Measurements from ENCODE around the gene ZNF483.

Gene ZNF483

DNA sequence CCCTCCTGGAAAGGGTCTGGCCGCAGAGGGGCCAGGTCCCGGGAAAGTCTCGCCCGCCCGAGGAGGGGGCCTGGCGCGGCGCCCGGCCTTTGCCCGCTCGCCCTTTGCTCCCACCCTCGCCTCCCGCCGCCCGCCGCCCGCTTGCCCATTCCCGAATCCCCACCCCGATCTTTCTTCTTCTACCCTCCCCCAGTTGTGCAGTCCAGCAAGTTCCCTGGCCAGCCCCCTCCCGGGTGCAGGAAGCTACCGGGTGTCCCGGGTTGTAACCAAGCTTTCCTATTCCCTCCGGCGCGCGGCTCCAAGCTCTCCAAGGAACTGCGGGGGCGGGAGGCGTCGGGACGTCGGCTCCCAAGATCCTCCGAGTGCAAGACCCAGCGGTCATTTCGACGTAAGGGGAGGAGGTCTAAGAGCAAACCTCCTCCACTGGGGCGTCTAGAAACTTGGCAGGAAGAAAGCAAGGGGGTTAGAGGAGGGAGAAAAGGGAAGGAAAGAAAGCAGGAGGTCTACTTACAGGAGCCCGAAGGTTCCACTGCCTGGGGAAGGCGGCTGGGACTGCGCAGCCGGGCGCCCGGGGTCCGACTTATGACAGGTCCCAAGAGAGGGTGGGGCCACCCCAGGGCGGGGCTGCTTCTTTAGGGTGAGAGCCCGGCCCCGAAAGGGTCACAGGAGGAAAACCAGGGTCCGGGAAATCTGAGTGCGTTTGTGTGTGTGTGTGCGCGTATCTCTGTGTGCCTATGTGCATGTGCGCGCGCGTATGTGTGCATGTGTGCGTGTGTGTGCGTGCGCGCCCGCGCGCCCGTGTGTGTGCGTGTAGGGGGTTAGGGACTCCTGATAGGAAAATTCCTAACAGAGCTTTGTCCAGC lies 74.3 kb downstream of the ZNF483 start, which contains the start of gene PTGR1:
Gene PTGR1, minus strand, starts transcription at position 556 of the 863 bp plus-strand sequence. CDS start 2,225 bp downstream, outside the sequence.
- H3K36me3 ChIP-seq (ENCODE audit: insufficient read depth, low read length) = no peaks in the 10 kb centered on the region
- TF ChIP-seq EZH2 (IDR thresholded peaks at IDR 0.05; ENCODE audit: borderline replicate concordance, low read length) = no peak
- TF ChIP-seq, protein P1, sequence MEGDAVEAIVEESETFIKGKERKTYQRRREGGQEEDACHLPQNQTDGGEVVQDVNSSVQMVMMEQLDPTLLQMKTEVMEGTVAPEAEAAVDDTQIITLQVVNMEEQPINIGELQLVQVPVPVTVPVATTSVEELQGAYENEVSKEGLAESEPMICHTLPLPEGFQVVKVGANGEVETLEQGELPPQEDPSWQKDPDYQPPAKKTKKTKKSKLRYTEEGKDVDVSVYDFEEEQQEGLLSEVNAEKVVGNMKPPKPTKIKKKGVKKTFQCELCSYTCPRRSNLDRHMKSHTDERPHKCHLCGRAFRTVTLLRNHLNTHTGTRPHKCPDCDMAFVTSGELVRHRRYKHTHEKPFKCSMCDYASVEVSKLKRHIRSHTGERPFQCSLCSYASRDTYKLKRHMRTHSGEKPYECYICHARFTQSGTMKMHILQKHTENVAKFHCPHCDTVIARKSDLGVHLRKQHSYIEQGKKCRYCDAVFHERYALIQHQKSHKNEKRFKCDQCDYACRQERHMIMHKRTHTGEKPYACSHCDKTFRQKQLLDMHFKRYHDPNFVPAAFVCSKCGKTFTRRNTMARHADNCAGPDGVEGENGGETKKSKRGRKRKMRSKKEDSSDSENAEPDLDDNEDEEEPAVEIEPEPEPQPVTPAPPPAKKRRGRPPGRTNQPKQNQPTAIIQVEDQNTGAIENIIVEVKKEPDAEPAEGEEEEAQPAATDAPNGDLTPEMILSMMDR (IDR thresholded peaks at IDR 0.05; ENCODE audit: low read length) = no peak
- no peaks in the 10 kb centered on the region for H4K20me1 ChIP-seq (ENCODE audit: insufficient read depth, low read length)
- no peaks in the 10 kb centered on the region for H3K79me2 ChIP-seq (ENCODE audit: insufficient read depth, low read length)
- 0 out of 2 replicates have a peak, but pooled peaks cover 8% of the 10 kb centered on the region for H3K27me3 ChIP-seq (ENCODE audit: insufficient read depth, low read length)
- H3K27ac ChIP-seq (ENCODE audit: low read depth, low read length, poor library complexity, severe bottlenecking) = no peak within 1 kb of the TSS
- H2AFZ ChIP-seq (ENCODE audit: low read length) = no peak within 1 kb of the TSS
- H3K9me2 ChIP-seq (ENCODE audit: low read depth, low read length) = no peaks in the 10 kb centered on the region
- H3F3A ChIP-seq (ENCODE audit: insufficient read depth, low read length) = no peaks in the 10 kb centered on the region
- no peaks in the 10 kb centered on the region for H3K9me3 ChIP-seq (ENCODE audit: low read length)
- peaks cover 18% of the 10 kb centered on the region for H3K4me1 ChIP-seq (ENCODE audit: insufficient read depth, low read length, severe bottlenecking)
- peak within 1 kb of the TSS; percentile 70 for H3K4me2 ChIP-seq (ENCODE audit: low read length)
- peak within 1 kb of the TSS; percentile 52 for H3K4me3 ChIP-seq (ENCODE audit: low read depth, low read length, poor library complexity, severe bottlenecking)
- no peak within 1 kb of the TSS for H3K9ac ChIP-seq (ENCODE audit: low read length)

DNA sequence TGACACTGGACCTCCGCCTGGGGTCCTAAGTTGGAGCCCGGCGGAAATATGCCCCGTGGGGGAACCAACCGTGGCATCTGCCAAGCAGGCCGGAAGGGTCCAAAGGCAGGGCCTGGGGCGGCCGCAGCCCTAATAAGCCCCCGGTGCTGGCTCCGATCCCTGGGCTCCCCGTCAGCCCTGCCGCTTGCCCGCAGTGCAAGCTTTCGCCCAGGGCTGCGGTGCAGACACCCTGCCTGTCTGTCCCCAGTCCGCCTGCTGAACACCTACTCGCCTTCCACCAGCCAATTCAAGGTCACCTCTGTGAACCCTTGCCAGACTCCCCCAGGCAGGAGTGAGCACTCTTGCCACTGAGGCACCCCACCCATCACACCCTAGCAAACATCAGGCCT lies 75.0 kb downstream of the ZNF483 start:
- no peak overlapping the region for H2AFZ ChIP-seq (ENCODE audit: low read length)
- H3F3A ChIP-seq (ENCODE audit: insufficient read depth, low read length) = no peaks in the 10 kb centered on the region
- peaks cover 18% of the 10 kb centered on the region for H3K4me1 ChIP-seq (ENCODE audit: insufficient read depth, low read length, severe bottlenecking)
- H4K20me1 ChIP-seq (ENCODE audit: insufficient read depth, low read length) = no peaks in the 10 kb centered on the region
- TF ChIP-seq, protein P1 (IDR thresholded peaks at IDR 0.05; ENCODE audit: low read length) = no peak
- TF ChIP-seq EZH2 (IDR thresholded peaks at IDR 0.05; ENCODE audit: borderline replicate concordance, low read length) = no peak
- 0 out of 2 replicates have a peak, but pooled peaks cover 8% of the 10 kb centered on the region for H3K27me3 ChIP-seq (ENCODE audit: insufficient read depth, low read length)
- peak overlapping the region; percentile 52 for H3K4me3 ChIP-seq (ENCODE audit: low read depth, low read length, poor library complexity, severe bottlenecking)
- H3K4me2 ChIP-seq (ENCODE audit: low read length) = peak overlapping the region; percentile 70
- no peak overlapping the region for H3K27ac ChIP-seq (ENCODE audit: low read depth, low read length, poor library complexity, severe bottlenecking)
- no peaks in the 10 kb centered on the region for H3K79me2 ChIP-seq (ENCODE audit: insufficient read depth, low read length)
- no peaks in the 10 kb centered on the region for H3K9me2 ChIP-seq (ENCODE audit: low read depth, low read length)
- no peak overlapping the region for H3K9ac ChIP-seq (ENCODE audit: low read length)
- no peaks in the 10 kb centered on the region for H3K36me3 ChIP-seq (ENCODE audit: insufficient read depth, low read length)
- no peaks in the 10 kb centered on the region for H3K9me3 ChIP-seq (ENCODE audit: low read length)

DNA sequence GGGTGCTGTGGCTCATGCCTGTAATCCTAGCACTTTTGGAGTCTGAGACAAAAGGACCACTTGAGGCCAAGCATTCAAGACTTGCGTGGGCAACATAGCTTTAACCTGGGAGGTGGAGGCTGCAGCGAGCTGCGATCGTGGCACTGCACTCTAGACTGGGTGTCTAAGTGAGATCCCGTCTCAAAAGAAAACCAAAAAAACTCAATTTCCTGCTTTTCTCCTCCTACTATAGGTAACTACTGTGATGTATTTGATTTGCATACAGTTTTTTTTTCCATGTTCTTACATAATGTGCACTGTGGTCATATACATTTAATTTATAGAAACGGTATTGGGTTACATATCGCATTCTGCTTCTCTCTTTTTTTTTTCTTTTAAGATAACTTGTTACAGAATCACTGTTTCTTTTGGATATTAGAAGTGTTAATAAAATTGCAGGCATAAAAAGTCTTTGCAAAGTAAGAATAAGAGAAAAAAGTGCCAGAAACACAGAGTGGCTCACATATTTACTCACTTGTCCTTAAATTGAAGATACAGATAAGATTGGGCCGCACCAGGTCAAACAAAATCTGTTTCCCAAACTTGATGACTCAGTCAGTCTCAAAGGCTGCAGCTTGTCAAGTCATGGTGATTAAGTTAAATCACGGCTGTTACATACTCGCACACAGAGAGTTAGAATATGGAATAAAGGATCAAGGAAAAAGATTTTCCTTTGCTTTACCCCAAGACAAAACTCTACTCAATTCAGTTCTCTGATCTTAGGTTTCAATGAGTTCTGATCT lies 76.4 kb downstream of the ZNF483 start:
- H3K4me2 ChIP-seq (ENCODE audit: low read length) = no peak overlapping the region
- no peak overlapping the region for H3K27ac ChIP-seq (ENCODE audit: low read depth, low read length, poor library complexity, severe bottlenecking)
- H3K4me3 ChIP-seq (ENCODE audit: low read depth, low read length, poor library complexity, severe bottlenecking) = no peak overlapping the region
- H3K36me3 ChIP-seq (ENCODE audit: insufficient read depth, low read length) = no peaks in the 10 kb centered on the region
- TF ChIP-seq EZH2 (IDR thresholded peaks at IDR 0.05; ENCODE audit: borderline replicate concordance, low read length) = no peak
- TF ChIP-seq, protein P1 (IDR thresholded peaks at IDR 0.05; ENCODE audit: low read length) = no peak
- no peaks in the 10 kb centered on the region for H3K79me2 ChIP-seq (ENCODE audit: insufficient read depth, low read length)
- no peak overlapping the region for H3K9ac ChIP-seq (ENCODE audit: low read length)
- no peaks in the 10 kb centered on the region for H3K9me2 ChIP-seq (ENCODE audit: low read depth, low read length)
- H3K4me1 ChIP-seq (ENCODE audit: insufficient read depth, low read length, severe bottlenecking) = peaks cover 18% of the 10 kb centered on the region
- H4K20me1 ChIP-seq (ENCODE audit: insufficient read depth, low read length) = no peaks in the 10 kb centered on the region
- no peaks in the 10 kb centered on the region for H3F3A ChIP-seq (ENCODE audit: insufficient read depth, low read length)
- 0 out of 2 replicates have a peak, but pooled peaks cover 8% of the 10 kb centered on the region for H3K27me3 ChIP-seq (ENCODE audit: insufficient read depth, low read length)
- no peak overlapping the region for H2AFZ ChIP-seq (ENCODE audit: low read length)
- no peaks in the 10 kb centered on the region for H3K9me3 ChIP-seq (ENCODE audit: low read length)

All from OCI-LY1 (cell line).